GM21619 (cell line): Measurements from ENCODE around the gene ICAM5.
"Not testable (repeated sequence)": the region's sequence is repeated elsewhere in the genome, so short reads cannot be mapped to it uniquely, and the experiment has no call there.

Experiments used
- ATAC-seq: cut with Tn5 transposase; IDR thresholded peaks from one replicate; pipeline ENCODE4 v1.9.1; 2021; ENCODE audit not compliant: unreplicated experiment

The ICAM5 gene

DNA sequence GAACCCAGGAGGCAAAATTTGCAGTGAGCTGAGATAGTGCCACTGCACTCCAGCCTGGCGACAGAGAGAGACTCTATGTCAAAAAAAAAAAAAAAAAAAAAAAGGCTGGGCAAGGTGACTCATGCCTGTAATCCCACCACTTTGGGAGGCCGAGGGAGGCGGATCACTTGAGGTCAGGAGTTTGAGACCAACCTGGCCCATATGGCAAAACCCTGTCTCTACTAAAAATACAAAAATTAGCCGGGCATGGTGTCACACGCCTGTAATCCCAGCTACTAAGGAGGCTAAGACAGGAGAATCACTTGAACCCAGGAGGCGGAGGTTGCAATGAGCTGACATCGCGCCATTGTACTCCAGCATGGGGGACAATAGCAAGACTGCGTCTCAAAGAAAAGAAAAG is 47.0 kb downstream of the ICAM5 start:
- ATAC-seq: not testable (repeated sequence)

DNA sequence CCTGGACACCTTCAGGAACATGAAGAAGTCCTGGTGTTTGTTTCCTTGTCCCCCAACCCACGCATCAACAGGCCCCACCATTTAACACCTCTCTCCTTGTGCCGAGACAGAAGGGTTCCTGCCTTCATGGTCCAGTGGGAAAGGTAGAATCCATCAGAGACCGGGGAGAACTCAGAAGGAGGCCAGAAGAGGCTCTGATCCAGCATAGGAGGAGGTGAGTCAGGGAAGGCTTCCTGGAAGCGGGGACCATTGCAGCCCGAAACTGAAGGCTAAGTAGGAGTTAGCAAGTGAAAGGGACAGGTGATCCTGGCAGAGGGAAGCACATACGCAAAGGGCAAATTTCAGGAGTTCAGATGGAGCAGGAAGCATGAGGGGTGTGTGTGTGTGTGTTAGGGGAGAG is 49.2 kb downstream of the ICAM5 start:
- ATAC-seq: peak; percentile 8

DNA sequence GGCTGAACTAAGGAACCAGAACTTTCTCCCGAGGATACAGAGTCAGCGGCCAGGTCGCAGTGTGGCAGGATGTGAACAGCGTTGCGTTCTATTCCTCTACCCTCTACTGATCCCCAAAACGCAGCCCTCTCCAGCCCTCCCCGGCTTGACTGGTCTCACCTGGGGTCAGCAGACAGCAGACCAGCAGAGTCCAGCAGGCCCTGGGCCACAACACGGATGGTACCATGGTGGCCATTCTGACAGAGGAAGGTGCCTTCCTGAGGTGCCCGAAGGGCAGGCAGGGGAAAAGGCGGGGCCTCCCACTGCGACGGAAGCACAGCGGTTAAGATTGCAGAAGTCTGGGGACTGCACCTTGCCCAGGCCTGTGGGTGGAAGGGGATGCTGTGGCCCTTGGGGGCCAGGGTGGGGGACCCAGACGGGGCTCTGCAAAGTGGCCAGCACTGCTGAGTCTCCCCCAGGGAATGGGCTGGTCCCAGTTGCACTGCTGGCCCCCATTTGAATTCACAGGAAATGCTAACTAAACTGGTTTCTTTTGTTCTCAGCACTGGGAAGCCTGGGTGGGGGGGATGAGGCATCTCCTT is 49.7 kb downstream of the ICAM5 start, which contains the start of gene ICAM3:
ICAM3 (minus strand) TSS at position 245 of the 581 bp plus-strand sequence; CDS start at position 235, 10 bp downstream.
- ATAC-seq: peak; percentile 72

DNA sequence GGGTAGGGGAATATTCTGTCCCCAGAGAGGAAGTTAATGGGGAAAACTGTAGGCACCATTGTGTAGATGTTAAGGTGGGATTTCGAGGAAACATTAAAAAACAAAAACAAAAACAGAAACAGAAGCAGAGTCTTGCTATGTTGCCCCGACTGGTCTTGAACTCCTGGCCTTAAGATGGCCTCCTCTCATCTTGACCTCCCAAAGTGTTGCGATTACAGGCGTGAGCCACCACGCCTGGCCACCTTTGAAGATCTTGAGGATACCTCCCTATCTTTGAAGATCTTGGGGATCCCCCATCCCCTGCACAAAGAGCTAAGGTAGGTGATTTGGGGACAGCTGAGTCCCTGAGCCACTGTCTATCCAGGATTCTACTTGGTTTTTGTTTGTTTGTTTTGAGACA is 50.2 kb downstream of the ICAM5 start:
- no peak for ATAC-seq

DNA sequence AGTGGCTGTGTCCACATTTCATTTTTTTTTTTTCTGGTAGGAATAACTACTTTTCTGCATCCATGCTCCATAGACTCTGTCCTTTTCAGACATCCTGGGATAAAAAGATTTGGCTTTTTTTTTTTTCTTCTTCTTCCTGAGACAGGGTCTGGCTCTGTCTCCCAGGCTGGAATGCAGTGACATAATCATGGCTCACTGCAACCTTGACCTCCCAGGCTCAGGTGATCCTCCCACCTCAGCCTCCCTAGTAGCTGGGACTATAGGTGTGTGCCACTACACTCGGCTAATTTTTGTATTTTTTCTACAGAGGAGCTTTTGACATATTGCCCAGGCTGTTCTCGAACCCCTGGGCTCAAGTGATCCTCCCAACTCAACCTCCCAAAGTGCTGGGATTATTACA is 53.7 kb downstream of the ICAM5 start:
- ATAC-seq: no peak

DNA sequence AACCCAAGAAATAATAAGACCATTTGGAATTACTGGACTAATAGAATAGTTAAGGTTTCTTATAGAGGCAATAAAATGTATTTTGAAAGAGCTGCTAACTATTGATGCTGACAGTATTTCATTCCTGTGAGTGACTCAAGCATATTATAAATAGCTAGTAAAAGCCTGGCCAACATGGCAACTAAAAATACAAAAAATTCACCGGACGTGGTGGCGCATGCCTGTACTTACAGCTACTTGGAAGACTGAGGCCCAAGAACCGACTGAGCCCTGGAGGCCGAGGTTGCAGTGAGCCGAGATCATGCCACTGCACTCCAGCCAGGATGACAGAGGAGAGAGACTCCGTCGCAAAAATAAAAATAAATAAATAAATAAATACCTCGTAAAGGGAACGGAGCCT is 55.0 kb downstream of the ICAM5 start:
- ATAC-seq: no peak
